DND-41 (cell line): ENCODE measurements around the gene VMO1.

Experiments
- CTCF ChIP-seq: IDR thresholded peaks from 2 replicates; pipeline ENCODE4 v1.5.1; 2012; ENCODE audit warnings: borderline replicate concordance, low read length, moderate library complexity, mild to moderate bottlenecking; ENCODE audit not compliant: poor library complexity, severe bottlenecking; ENCODE audit errors: extremely low read depth
- EZH2 ChIP-seq: IDR thresholded peaks from 3 replicates; pipeline ENCODE4 v1.6.1; 2012; ENCODE audit warnings: borderline replicate concordance, low read depth, mild to moderate bottlenecking, moderate library complexity, low read length, inconsistent platforms; ENCODE audit not compliant: severe bottlenecking

- TF ChIP-seq CTCF (no peak), EZH2 (no peak)
Measured at GRCh38 chr17:4742133-4742532, 44.0 kb downstream of the VMO1 start.
